ENCODE results near the gene ARRB2. TPM values are rescaled to one million over a fixed set of nuclear protein-coding genes. Genes with fewer than 3 reads are reported as not detected.

ARRB2 gene
- total RNA-seq: 201 TPM
- long read RNA-seq, transcript ARRB2-201 (15 exons, 1,895 nt): minor isoform, 42 of 225 reads
- long read RNA-seq, transcript ARRB2-216 (14 exons, 1,348 nt): major isoform, 86 of 225 reads
- long read RNA-seq, transcript ARRB2-207 (13 exons, 1,659 nt): minor isoform, 5 of 225 reads
- long read RNA-seq, partial matches to known transcripts: 20 of 225 reads
- long read RNA-seq, other reads (novel, unspliced or antisense): 64 of 225 reads

GRCh38 chr17:4709794-4710692, at the start of gene ARRB2:
TSS of gene ARRB2 (plus strand) at chr17:4710632. CDS start at chr17:4710722, 90 bp downstream.
- peak; percentile 99 for DNase-seq
- intact Hi-C loops (cut with DNase I): no loop called here
- Histone ChIP-seq H3K9me3 (no peaks in the 10 kb centered on the region), H3K36me3 (no peaks in the 10 kb centered on the region), H3K4me1 (peaks cover 41% of the 10 kb centered on the region), H3K4me3 (peak within 1 kb of the TSS; percentile 73), H3K27me3 (ENCODE audit: low read depth) (no peaks in the 10 kb centered on the region), H3K27ac (peak within 1 kb of the TSS; percentile 85)
- TF ChIP-seq CTCF (IDR thresholded peaks at IDR 0.05): peak; percentile 58
- ATAC-seq: peak; percentile 94 to 97

GRCh38 chr17:4663711-4664110, 46.7 kb upstream of the ARRB2 start:
- ATAC-seq: no peak
- intact Hi-C loops (cut with DNase I): no loop called here
- no peak for DNase-seq

GRCh38 chr17:4664230-4664629, 46.2 kb upstream of the ARRB2 start:
- Histone ChIP-seq H3K4me3 (no peak overlapping the region), H3K27me3 (ENCODE audit: low read depth) (no peaks in the 10 kb centered on the region), H3K27ac (no peak overlapping the region), H3K4me1 (no peaks in the 10 kb centered on the region), H3K36me3 (no peaks in the 10 kb centered on the region), H3K9me3 (no peaks in the 10 kb centered on the region)
- intact Hi-C loops (cut with DNase I): no loop called here
- no peak for TF ChIP-seq CTCF (IDR thresholded peaks at IDR 0.05)
- DNase-seq: no peak
- ATAC-seq: no peak

More at GRCh38 chr17:4663711-4664110, 46.7 kb upstream of the ARRB2 start:
- Histone ChIP-seq H3K4me3 (no peak overlapping the region), H3K9me3 (no peaks in the 10 kb centered on the region), H3K27ac (no peak overlapping the region), H3K4me1 (no peaks in the 10 kb centered on the region), H3K36me3 (no peaks in the 10 kb centered on the region), H3K27me3 (ENCODE audit: low read depth) (no peaks in the 10 kb centered on the region)
- no peak for TF ChIP-seq CTCF (IDR thresholded peaks at IDR 0.05)

- intact Hi-C loops (cut with DNase I): no loop called here
- no peak for DNase-seq
- no peak for ATAC-seq
Measured at GRCh38 chr17:4665027-4665426, 45.4 kb upstream of the ARRB2 start.

GRCh38 chr17:4666296-4666695, 44.1 kb upstream of the ARRB2 start:
- DNase-seq (no peak), ATAC-seq (no peak)
- Histone ChIP-seq H3K27ac (no peak overlapping the region), H3K36me3 (peaks cover 7% of the 10 kb centered on the region), H3K4me3 (no peak overlapping the region), H3K9me3 (no peaks in the 10 kb centered on the region), H3K27me3 (ENCODE audit: low read depth) (no peaks in the 10 kb centered on the region), H3K4me1 (no peaks in the 10 kb centered on the region)
- intact Hi-C loops (cut with DNase I): no loop called here
- no peak for TF ChIP-seq CTCF (IDR thresholded peaks at IDR 0.05)

More at GRCh38 chr17:4665027-4665426, 45.4 kb upstream of the ARRB2 start:
- no peak overlapping the region for H3K4me3 ChIP-seq
- H3K9me3 ChIP-seq: no peaks in the 10 kb centered on the region
- H3K27me3 ChIP-seq (ENCODE audit: low read depth): no peaks in the 10 kb centered on the region
- no peak overlapping the region for H3K27ac ChIP-seq
- no peaks in the 10 kb centered on the region for H3K36me3 ChIP-seq
- no peaks in the 10 kb centered on the region for H3K4me1 ChIP-seq
- TF ChIP-seq CTCF (IDR thresholded peaks at IDR 0.05): no peak
